HS-27A (cell line): Measurements from ENCODE around the gene STXBP6.
"Not testable (repeated sequence)": the region's sequence is repeated elsewhere in the genome, so short reads cannot be mapped to it uniquely, and the experiment has no call there.

Experiments used
- DNase-seq: peaks from one replicate; pipeline ENCODE4 v3.0.0-alpha.2; 2012; ENCODE audit warnings: low read depth, missing footprints

The STXBP6 gene

DNA sequence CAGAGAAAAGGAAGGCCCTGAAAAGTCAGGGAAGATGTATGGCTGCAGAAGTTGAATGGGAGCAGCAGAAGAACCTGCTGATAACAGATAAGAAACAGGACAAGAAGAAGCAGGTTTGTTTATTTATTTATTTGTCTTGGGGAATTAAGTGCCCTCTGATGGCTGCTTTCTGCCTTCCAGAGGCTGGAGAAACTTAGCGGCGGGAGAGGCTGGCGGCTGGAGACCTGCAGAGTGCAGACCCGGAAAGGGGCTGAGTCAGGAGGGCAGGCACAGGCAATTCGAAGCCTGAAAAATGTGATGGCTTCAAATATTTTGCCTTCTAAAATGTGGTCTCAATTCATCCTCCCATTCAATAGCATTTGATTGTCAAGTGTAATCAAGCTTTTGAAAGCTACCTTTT lies 247.7 kb downstream of the STXBP6 start:
- DNase-seq = no peak

DNA sequence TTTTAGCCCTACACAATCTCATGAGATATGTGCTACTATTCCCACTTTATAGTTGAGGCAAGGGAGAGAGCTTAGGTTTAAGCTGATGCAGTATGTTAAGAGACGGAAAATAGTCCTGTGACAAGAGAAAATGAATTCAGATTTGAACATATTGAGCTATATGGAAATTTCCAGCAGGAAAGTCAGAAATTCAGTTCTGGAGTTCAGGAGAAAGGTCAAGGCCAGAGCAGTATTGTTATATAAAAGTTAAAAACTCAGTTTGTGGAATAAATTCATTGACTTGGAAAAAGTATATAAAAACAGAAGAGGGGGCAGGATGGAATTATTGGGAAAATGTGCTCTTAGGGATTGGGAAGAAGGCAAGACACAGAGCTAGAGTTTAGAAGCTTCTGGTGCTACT lies 248.9 kb downstream of the STXBP6 start:
- no peak for DNase-seq

DNA sequence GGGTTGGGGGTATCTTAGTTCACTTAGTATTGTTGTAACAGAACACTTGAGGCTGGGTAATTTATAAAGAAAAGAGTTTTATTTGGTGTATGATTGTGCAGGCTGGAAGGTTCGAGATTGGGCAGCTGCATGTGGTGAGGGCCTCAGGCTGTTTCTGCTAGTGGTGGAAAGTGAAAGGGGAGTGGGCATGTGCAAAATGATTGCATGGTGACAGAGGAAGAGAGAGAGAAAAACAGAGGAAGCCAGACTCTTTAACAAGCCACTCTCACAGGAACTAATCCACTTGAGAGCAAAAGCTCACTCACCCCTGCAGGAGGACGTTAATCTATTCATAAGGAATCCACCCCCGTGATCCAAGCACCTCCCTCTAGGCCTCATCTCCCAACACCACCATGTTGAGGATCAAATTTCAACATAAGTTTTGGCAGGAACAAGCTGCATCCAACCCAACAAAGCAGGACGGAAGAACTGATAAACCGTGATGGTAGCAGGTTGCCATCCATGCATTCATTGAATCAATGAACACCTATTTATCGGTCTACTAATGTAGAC lies 251.0 kb downstream of the STXBP6 start:
- no peak for DNase-seq

DNA sequence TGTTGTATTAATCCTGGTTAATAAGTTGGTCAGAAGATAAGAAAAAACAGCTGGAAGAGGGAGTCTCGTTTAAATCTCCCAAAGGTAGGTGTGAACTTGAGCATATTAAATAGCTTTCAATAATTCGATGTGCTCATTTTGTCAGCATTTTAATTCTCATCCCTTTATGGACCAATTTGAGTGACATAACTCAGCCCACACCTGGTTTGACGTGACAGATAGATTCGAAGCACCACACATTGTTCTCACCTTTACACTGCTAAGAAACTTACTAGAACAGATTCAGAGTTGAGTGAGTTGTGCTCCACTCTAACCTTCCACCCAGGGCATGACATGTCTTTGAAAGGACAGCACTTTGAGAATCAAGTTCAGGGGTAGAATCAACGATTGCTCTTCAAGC lies 254.5 kb downstream of the STXBP6 start:
- DNase-seq = no peak

DNA sequence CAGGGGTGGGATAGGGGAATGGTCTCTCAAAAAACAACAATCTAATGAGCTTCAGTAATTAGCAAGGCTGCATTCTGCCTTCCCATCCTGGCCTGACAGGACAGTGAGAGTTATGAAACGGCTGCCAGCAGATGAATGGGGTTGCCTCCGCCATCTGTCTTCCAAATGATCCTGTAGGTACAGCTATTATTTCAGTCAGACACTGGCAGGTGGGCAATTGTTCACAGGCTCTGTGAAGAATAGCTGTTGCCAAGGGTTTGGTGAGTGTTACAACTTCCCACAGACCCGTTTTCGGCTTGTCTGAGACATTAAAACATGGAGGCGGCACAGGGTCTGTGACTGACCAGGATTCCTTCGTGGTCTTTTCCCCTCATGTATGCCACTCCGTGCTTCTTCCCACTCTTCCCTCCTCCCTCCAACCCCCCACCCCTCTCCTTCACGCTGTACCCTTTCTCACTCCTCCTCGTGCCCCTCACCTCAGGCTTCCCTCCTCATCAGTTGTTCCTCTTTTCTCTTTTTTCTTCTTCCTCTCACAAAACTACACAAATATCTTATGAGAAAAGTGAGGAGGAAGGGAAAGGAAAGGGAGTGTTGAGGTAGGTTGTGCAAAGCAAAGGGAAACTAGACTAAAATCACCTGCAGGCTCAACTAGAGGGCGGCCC lies 255.2 kb downstream of the STXBP6 start:
- DNase-seq = no peak

DNA sequence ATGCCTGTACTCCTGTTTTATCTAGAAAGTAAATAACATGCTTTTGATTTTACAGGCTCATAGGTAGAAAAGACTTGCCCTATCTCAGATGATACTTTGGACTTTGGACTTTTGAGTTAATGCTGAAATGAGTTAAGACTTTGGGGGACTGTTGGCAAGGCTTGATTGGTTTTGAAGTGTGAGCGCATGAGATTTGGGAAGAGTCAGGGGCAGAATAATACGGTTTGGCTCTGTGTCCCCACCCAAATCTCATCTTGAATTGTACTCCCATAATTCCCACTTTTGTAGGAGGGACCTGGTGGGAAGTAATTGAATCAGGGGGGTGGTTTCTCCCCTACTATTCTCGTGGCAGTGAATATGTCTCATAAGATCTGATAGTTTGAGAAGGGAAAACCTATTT lies 259.8 kb downstream of the STXBP6 start:
- DNase-seq = no peak

DNA sequence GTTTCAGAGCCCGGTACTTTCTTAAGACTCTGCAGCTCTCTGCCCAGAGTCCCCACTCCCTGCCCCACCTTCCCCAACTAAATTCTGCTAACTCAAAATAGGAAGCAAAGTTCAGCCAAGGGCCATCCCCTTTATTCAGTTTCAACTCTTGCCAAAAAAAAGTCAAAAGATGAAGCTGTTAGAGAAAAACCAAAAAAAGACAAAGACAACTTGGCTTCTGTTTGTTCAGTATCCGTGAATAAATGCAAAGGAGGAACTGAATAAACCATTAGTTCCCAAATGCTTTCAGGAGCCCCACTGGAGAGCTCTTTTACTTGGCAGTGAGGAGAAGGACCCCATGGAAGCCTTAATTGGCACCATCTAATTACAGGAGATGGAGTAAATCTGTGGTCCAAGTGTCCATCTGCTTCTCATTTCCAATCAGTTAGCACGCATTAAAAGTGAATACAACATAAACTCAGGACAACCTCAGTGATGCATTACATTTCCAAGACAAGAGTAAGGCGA lies 260.5 kb downstream of the STXBP6 start:
- no peak for DNase-seq

DNA sequence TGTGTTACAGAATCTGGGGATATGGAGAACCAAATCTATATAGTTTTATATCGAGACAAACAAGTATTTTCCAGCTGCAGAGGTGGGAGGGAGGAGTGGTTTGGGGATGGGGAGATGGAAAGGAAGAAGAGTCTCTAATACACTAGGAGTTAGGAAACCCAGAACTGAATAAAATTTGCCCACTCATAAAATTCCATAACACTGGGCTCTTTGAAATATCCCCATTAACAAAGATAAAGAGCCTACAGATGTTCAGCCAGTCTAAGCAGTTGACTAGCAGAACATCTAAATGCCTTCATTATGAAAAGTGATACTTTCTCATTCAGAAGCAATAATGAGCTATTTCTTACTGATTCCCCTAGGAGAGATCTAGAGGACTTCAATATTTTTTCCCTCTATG lies 264.2 kb downstream of the STXBP6 start:
- no peak for DNase-seq

DNA sequence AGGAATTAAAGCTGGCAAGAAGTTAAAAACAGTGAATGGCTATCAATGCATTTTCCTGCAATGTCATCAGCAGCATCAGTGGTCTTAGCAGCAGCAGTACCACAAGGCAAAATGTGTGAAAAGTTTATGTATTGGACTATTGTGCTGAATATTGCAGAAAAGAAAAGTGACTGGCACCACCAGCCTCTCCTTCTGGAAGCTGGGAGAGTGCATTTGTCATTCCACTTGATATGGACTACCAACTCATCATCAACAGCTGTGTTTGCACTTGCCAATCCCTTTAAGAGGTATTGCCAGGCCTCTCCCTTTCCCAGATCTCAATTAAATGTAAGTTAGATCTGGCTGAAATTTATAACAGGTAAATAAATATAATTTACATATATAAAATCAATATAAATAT lies 265.0 kb downstream of the STXBP6 start:
- no peak for DNase-seq

DNA sequence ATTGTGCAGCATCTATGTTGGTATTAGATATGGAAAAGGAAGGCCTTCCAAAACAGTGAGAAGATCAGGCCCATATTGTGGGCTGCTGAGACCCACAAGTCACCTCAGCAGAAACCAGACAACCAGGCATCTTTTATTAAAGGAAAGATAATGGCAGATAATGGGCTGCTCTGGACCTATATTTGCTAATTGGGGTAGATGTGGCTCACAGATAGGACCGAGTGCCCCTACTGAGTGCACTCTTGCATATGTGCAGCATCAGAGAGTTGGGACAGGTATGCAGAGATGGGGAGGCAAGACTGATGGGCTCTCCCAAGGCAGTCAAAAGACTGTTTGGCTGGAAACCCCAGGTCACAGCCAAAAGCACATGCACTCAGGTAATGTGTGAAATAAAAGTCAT lies 266.2 kb downstream of the STXBP6 start:
- no peak for DNase-seq

DNA sequence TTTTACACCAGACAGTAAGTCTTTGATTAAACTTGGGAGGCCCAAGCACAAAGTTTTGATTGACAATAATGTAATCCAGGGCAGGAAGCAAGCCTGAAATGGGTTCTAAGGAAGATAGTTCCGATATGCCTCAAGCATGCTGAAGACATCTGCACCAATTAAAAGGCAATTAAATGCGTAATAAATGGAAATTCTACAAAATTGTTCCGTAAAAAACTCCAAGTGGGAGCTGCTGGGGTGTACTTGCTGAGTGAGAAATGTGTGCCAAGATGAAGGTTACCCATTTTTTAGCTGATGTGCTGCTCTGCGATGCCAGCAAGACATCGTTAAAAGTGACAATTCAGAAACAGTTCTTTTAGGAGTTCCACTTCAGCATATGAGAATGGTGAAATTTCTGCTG lies 269.7 kb downstream of the STXBP6 start:
- DNase-seq = no peak

DNA sequence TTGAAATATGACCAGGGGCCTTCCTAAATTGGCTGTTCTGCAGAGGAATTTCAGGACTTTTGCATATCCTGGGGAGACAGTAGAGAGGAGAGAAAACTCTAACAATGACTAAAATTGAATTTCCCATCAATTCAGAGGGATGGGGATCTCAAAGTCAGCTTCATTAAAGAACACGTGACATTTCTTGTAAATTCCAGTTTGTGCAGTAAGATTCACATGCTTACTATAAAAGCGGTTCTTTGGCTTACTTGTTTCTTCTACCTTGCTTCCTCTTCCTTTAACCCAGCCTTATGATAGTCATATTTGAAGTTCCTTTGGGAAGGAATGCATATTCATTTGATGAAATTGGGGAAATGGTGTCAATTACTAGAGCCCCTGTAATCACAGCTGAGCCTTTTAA lies 272.3 kb downstream of the STXBP6 start:
- DNase-seq = no peak

DNA sequence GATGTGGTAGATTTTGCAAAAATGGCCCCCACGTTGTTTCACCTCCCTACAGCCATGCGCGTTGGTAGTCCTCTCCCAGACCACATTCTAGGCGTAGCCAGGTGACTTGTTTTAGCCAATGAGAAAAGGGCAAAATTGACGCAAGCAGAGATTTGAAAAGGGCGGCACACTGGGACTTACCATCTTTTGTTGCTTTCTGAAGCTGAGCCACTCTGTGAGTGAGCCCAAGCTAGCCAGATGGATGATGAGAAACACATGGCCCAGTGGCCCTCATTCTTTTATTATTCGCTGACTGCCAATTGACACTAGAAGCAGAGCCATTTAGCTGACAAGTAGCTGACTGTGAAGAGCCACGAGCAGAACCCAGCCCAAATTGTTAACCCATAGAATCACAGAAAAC lies 274.0 kb downstream of the STXBP6 start:
- DNase-seq = no peak

DNA sequence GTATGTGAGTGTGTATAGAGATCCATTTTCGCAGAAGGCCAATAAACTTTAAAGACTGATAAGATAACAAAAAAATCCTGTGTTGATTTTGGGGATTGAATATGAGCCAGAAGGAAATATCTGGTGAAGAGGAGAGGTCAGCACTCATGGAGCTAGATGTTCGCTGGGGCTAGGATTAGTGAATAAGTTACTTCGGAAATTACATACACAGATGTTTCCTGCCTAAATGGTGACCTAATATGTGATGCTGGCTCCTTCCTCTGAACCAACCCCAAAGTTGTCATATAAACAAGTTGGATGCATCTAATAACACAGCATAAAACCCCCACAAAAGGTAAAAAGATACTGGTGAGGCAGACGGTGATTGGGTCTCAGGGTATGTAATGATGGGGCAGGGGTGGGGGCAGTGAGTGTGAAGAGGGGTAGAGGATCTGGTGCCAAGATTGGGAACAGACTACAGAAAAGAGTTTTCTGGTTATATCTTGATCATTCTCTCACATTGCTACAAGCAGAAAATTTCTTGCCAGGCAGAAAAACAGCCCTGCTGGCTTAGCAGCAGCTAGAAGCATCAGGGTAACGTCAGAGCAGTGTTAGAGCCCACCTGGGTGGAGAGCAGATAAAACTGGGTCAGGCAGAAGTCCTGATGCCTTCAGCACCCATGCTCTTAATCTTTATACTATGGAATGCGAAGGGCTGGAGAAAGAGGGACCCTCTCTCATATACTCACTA lies 275.6 kb downstream of the STXBP6 start:
- DNase-seq = no peak

DNA sequence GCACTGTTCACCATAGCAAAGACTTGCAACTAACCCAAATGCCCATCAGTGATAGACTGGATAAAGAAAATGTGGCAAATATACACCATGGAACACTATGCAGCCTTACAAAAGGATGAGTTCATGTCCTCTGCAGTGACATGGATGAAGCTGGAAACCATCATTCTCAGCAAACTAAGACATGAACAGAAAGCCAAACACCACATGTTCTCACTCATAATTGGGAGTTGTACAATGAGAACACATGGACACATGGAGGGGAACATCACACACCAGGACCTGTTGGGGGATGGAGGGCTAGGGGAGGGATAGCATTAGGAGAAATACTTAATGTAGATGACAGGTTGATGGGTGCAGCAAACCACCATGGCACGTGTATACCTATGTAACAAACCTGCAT lies 276.4 kb downstream of the STXBP6 start:
- not testable (repeated sequence) for DNase-seq

DNA sequence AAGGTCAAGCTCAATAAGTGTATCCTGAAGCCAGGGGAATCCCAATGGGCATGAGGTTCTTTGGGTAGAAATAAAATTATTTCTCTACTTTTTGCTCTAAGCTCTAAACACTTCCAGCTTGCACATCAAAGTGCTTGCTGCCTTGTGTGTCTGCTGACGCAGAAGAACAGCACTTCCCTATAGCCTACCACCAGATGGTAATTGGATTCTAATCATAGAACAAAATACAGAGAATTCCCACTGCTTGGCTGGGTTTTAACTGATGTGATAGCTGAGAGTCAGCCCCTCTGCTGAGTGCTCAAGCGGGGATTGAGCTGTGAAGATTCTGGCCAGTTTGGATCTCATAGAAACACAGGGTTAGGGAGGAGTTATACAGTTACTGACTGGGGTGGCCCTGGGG lies 283.5 kb downstream of the STXBP6 start:
- DNase-seq = no peak

DNA sequence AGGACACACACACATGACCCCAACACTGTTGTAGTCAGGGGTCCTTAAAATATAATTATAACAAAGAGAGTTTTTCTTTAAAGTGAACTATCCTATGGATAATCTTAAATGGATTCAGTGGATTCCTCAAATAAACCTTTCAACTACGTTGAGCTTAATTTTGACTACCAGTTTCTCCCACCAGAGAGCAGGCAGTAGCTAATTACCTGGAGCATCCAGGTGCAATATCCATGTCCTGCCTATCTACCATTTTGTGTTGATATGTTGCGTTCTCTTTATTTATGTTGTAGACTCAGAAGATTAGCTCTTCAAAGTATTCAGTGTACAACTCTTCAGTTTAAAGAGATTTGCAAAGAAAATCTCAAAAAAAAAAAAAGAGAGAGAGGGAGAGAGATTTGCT lies 288.8 kb downstream of the STXBP6 start:
- no peak for DNase-seq
